ENCODE measurements around the gene C6.

GRCh38 chr5:41243558-41243957, 30.2 kb upstream of the C6 start:
- TF ChIP-seq CTCF (IDR thresholded peaks at IDR 0.05) (no peak), POLR2AphosphoS5 (IDR thresholded peaks at IDR 0.05) (no peak), POLR2A (IDR thresholded peaks at IDR 0.05) (no peak)
